H9 (cell line): ENCODE results near the gene CBFA2T2. TPM values are rescaled to one million over a fixed set of nuclear protein-coding genes. Genes with fewer than 3 reads are reported as not detected.

Experiments
- DNase-seq: peaks from one replicate; pipeline ENCODE4 v3.0.0-alpha.2; 2017
- H2AFZ ChIP-seq: one replicate; pipeline ENCODE4 v1.6.1; 2013; ENCODE audit warnings: mild to moderate bottlenecking, low read length, control low read depth, moderate library complexity
- H2AK5ac ChIP-seq: 2 replicates; pipeline ENCODE4 v1.6.1; 2013; ENCODE audit warnings: low read length, control low read depth, mixed read lengths; ENCODE audit not compliant: insufficient read length
- H2BK120ac ChIP-seq: one replicate; pipeline ENCODE4 v1.6.1; 2013; ENCODE audit warnings: low read depth, mild to moderate bottlenecking, low read length, control low read depth, inconsistent platforms; ENCODE audit not compliant: poor library complexity, severe bottlenecking
- H2BK12ac ChIP-seq: 2 replicates; pipeline ENCODE4 v1.6.1; 2013; ENCODE audit warnings: low read length, control low read depth, mixed read lengths, low read depth; ENCODE audit not compliant: insufficient read length
- H2BK15ac ChIP-seq: 2 replicates; pipeline ENCODE4 v1.6.1; 2013; ENCODE audit warnings: low read depth, low read length, control low read depth
- H2BK20ac ChIP-seq: one replicate; pipeline ENCODE4 v1.6.1; 2013; ENCODE audit warnings: low read depth, mild to moderate bottlenecking, low read length, control low read depth, inconsistent platforms; ENCODE audit not compliant: poor library complexity, severe bottlenecking
- H2BK5ac ChIP-seq: 2 replicates; pipeline ENCODE4 v1.6.1; 2013; ENCODE audit warnings: low read length, control low read depth, mixed read lengths; ENCODE audit not compliant: insufficient read length
- H3K14ac ChIP-seq: 2 replicates; pipeline ENCODE4 v1.6.1; 2013; ENCODE audit warnings: low read length, control low read depth; ENCODE audit not compliant: insufficient read depth
- H3K18ac ChIP-seq: 2 replicates; pipeline ENCODE4 v1.6.1; 2013; ENCODE audit warnings: low read depth, mild to moderate bottlenecking, mixed read lengths, low read length, control low read depth; ENCODE audit not compliant: insufficient read length
- H3K23ac ChIP-seq: 2 replicates; pipeline ENCODE4 v1.6.1; 2013; ENCODE audit warnings: low read length, control low read depth, mixed read lengths, low read depth; ENCODE audit not compliant: insufficient read length
- H3K23me2 ChIP-seq: 2 replicates; pipeline ENCODE4 v1.6.1; 2013; ENCODE audit warnings: low read depth, mild to moderate bottlenecking, mixed read lengths, low read length, control low read depth; ENCODE audit not compliant: insufficient read length, poor library complexity, severe bottlenecking
- H3K27ac ChIP-seq: 2 replicates; pipeline ENCODE4 v1.5.1; 2013; ENCODE audit warnings: low read length, control low read depth, mixed read lengths, low read depth; ENCODE audit not compliant: insufficient read length
- H3K27me3 ChIP-seq: 2 replicates; pipeline ENCODE4 v1.6.1; 2013; ENCODE audit warnings: low read length, control low read depth, inconsistent platforms; ENCODE audit not compliant: insufficient read depth
- H3K4ac ChIP-seq: 2 replicates; pipeline ENCODE4 v1.6.1; 2013; ENCODE audit warnings: low read depth, mild to moderate bottlenecking, control low read depth, inconsistent platforms, low read length, moderate library complexity
- H3K4me1 ChIP-seq: 2 replicates; pipeline ENCODE4 v1.6.1; 2013; ENCODE audit warnings: low read length, control low read depth, inconsistent platforms; ENCODE audit not compliant: insufficient read depth
- H3K4me2 ChIP-seq: 2 replicates; pipeline ENCODE4 v1.6.1; 2013; ENCODE audit warnings: low read length, control low read depth, mixed read lengths; ENCODE audit not compliant: insufficient read length, insufficient read depth
- H3K56ac ChIP-seq: 2 replicates; pipeline ENCODE4 v1.6.1; 2013; ENCODE audit warnings: low read depth, mild to moderate bottlenecking, mixed read lengths, low read length, control low read depth; ENCODE audit not compliant: insufficient read length
- H3K79me1 ChIP-seq: 2 replicates; pipeline ENCODE4 v1.6.1; 2013; ENCODE audit warnings: low read depth, mild to moderate bottlenecking, moderate library complexity, low read length, control low read depth, inconsistent platforms; ENCODE audit not compliant: insufficient read depth, poor library complexity, severe bottlenecking
- H3K79me2 ChIP-seq: 2 replicates; pipeline ENCODE4 v1.6.1; 2013; ENCODE audit warnings: low read length, control low read depth, inconsistent platforms; ENCODE audit not compliant: insufficient read depth
- H3K9ac ChIP-seq: 2 replicates; pipeline ENCODE4 v1.6.1; 2013; ENCODE audit warnings: low read length, control low read depth, mixed read lengths; ENCODE audit not compliant: insufficient read length; ENCODE audit errors: extremely low read depth
- H3K9me3 ChIP-seq: one replicate; pipeline ENCODE4 v1.6.1; 2013; ENCODE audit warnings: low read depth, low read length, inconsistent platforms; ENCODE audit not compliant: control insufficient read depth
- H3T11ph ChIP-seq: one replicate; pipeline ENCODE4 v1.6.1; 2013; ENCODE audit warnings: mild to moderate bottlenecking, low read length, control low read depth, inconsistent platforms
- H4K20me1 ChIP-seq: one replicate; pipeline ENCODE4 v1.6.1; 2013; ENCODE audit not compliant: control insufficient read depth, insufficient read length, insufficient read depth
- H4K5ac ChIP-seq: 2 replicates; pipeline ENCODE4 v1.6.1; 2013; ENCODE audit warnings: low read depth, mild to moderate bottlenecking, mixed read lengths, low read length, control low read depth; ENCODE audit not compliant: insufficient read length
- H4K8ac ChIP-seq: replicated peaks from 2 replicates; pipeline ENCODE4 v1.6.1; 2013; ENCODE audit warnings: low read length, control low read depth, mixed read lengths, low read depth; ENCODE audit not compliant: insufficient read length
- H4K91ac ChIP-seq: 2 replicates; pipeline ENCODE4 v1.6.1; 2013; ENCODE audit warnings: low read depth, mild to moderate bottlenecking, moderate library complexity, mixed read lengths, low read length, control low read depth; ENCODE audit not compliant: insufficient read length
- H3K27ac Mint-ChIP-seq, 3 experiments: 2 replicates in 2 of 3; 3 replicates in 1 of 3; pipeline ENCODE4 v1.8.0; 2020 to 2021; ENCODE audit warnings: mixed read lengths in 3 of 3, mild to moderate bottlenecking in 1 of 3, moderate library complexity in 1 of 3
- H3K27me3 Mint-ChIP-seq: 2 replicates; pipeline ENCODE4 v1.8.0; 2021; ENCODE audit warnings: low read depth, mild to moderate bottlenecking, moderate library complexity, mixed read lengths
- H3K36me3 Mint-ChIP-seq, 3 experiments: 2 replicates in 2 of 3; 3 replicates in 1 of 3; pipeline ENCODE4 v1.8.0; 2020 to 2021; ENCODE audit warnings: low read depth in 3 of 3, mixed read lengths in 3 of 3; ENCODE audit not compliant: insufficient read depth in 1 of 3
- H3K4me1 Mint-ChIP-seq, 2 experiments: 2 replicates each; pipeline ENCODE4 v1.8.0; 2020; ENCODE audit warnings: mixed read lengths in 2 of 2
- H3K4me3 Mint-ChIP-seq, 2 experiments: 2 replicates in 1 of 2; 3 replicates in 1 of 2; pipeline ENCODE4 v1.8.0; 2020 to 2021; ENCODE audit warnings: mild to moderate bottlenecking in 2 of 2, mixed read lengths in 2 of 2, moderate library complexity in 1 of 2
- H3K9me3 Mint-ChIP-seq, 2 experiments: 2 replicates in 1 of 2; 3 replicates in 1 of 2; pipeline ENCODE4 v1.8.0; 2020; ENCODE audit warnings: mild to moderate bottlenecking in 2 of 2, mixed read lengths in 2 of 2, moderate library complexity in 1 of 2
- CTCF ChIP-seq: fragments of 200-600 bp; sonication (generic); conservative IDR thresholded peaks from 3 replicates; pipeline ENCODE4 v1.8.0; 2021; ENCODE audit warnings: antibody characterized with exemption, mild to moderate bottlenecking
- WGBS: extraction: QIAGEN DNeasy Blood & Tissue Kit; methylation state at CpG from one replicate; pipeline ENCODE4 v1.1.7; 2013; ENCODE audit warnings: missing lambda C conversion rate, low lambda C conversion rate, mixed read lengths; ENCODE audit not compliant: insufficient read length; ENCODE audit errors: extremely low coverage; 5-methylcytosine and 5-hydroxymethylcytosine counted together
- total RNA-seq: library from RNA; stranded (reverse); gene quantifications from 2 replicates; pipeline ENCODE4 v1.2.1, GENCODE V29; 2021

The CBFA2T2 gene
- total RNA-seq, 1 experiment from 2014 or later: 11.2 TPM

GRCh38 chr20:33686100-33686983 is 196.4 kb downstream of the CBFA2T2 start, which contains the start of gene E2F1:
TSS of gene E2F1 (minus strand) at chr20:33686385. CDS start at chr20:33686264, 121 bp downstream.
- DNase-seq: peak; percentile 97
- H3K79me2 ChIP-seq: peaks cover 7% of the 10 kb centered on the region; the same call in 1 of the 2 replicates
- H3K9me3 ChIP-seq: no peaks in the 10 kb centered on the region
- peaks cover 48% of the 10 kb centered on the region for H3K27me3 Mint-ChIP-seq
- H3K27ac Mint-ChIP-seq: peak within 1 kb of the TSS; percentile 76 to 95 (median 94); a peak in 6 of 7 replicates
- no peak within 1 kb of the TSS for H3K4ac ChIP-seq
- no peak within 1 kb of the TSS for H2BK120ac ChIP-seq
- H2BK12ac ChIP-seq: no peak within 1 kb of the TSS
- no peak within 1 kb of the TSS for H4K8ac ChIP-seq
- peaks cover 31 to 35% of the 10 kb centered on the region in 2 experiments for H3K4me1 Mint-ChIP-seq
- peaks cover 0 to 18% (median 6%) of the 10 kb centered on the region in 3 experiments; a peak in 4 of 7 replicates for H3K36me3 Mint-ChIP-seq
- H4K5ac ChIP-seq: no peak within 1 kb of the TSS
- no peak within 1 kb of the TSS for H2BK5ac ChIP-seq
- WGBS: no CpG with 5 or more reads among the region's 101 CpGs
- peak within 1 kb of the TSS; percentile 9 for H3K18ac ChIP-seq
- H2AK5ac ChIP-seq: no peak within 1 kb of the TSS
- H3K23me2 ChIP-seq: peaks cover 10% of the 10 kb centered on the region
- H3K4me3 Mint-ChIP-seq: peak within 1 kb of the TSS; percentile 86 to 92
- H2AFZ ChIP-seq: no peak within 1 kb of the TSS
- no peak within 1 kb of the TSS for H2BK15ac ChIP-seq
- no peak within 1 kb of the TSS for H2BK20ac ChIP-seq
- peak within 1 kb of the TSS; percentile 67 for H3K4me2 ChIP-seq
- H3K23ac ChIP-seq: no peak within 1 kb of the TSS
- peak within 1 kb of the TSS; percentile 53 for H3K9ac ChIP-seq
- H3K9me3 Mint-ChIP-seq: no peaks in the 10 kb centered on the region
- no peaks in the 10 kb centered on the region for H4K20me1 ChIP-seq
- TF ChIP-seq CTCF: peak; percentile 51; the same call in 2 of the 3 replicates
- H3K4me1 ChIP-seq: no peaks in the 10 kb centered on the region
- H3K56ac ChIP-seq: no peak within 1 kb of the TSS
- H3K27me3 ChIP-seq: no peaks in the 10 kb centered on the region
- no peak within 1 kb of the TSS for H3K27ac ChIP-seq
- H3K14ac ChIP-seq: peak within 1 kb of the TSS; percentile 51
- no peak within 1 kb of the TSS for H4K91ac ChIP-seq
- no peak within 1 kb of the TSS for H3T11ph ChIP-seq
- H3K79me1 ChIP-seq: no peaks in the 10 kb centered on the region
